Astrocyte (in vitro differentiated cells and primary cell): Measurements from ENCODE around the gene FSIP1. TPM values are rescaled to one million over a fixed set of nuclear protein-coding genes. Genes with fewer than 3 reads are reported as not detected.
A peak's percentile ranks its signal among the peaks of the same experiment; 100 is the strongest.

Source experiments
- DNase-seq: peaks from one replicate; pipeline ENCODE4 v3.0.0-alpha.2; 2010; ENCODE audit warnings: low read depth
- FAIRE-seq: peaks from 2 replicates; lab custom pipeline; 2011; peaks lifted over from hg19 to GRCh38; lab: Jason Lieb, UNC
- H2AFZ ChIP-seq: 2 replicates; pipeline ENCODE4 v1.6.0; 2012; ENCODE audit warnings: low read depth, low read length, inconsistent platforms
- H3K27ac ChIP-seq: 2 replicates; pipeline ENCODE4 v1.5.1; 2011; ENCODE audit warnings: low read depth, low read length, inconsistent platforms
- H3K27me3 ChIP-seq: 2 replicates; pipeline ENCODE4 v1.6.0; 2011; ENCODE audit warnings: low read length, inconsistent platforms; ENCODE audit not compliant: insufficient read depth
- H3K36me3 ChIP-seq: 2 replicates; pipeline ENCODE4 v1.5.1; 2011; ENCODE audit warnings: low read length, inconsistent platforms; ENCODE audit not compliant: insufficient read depth
- H3K4me1 ChIP-seq: 2 replicates; pipeline ENCODE4 v1.5.1; 2011; ENCODE audit warnings: low read length, inconsistent platforms; ENCODE audit not compliant: insufficient read depth
- H3K4me2 ChIP-seq: 2 replicates; pipeline ENCODE4 v1.6.0; 2012; ENCODE audit warnings: low read length, inconsistent platforms
- H3K4me3 ChIP-seq: 2 replicates; pipeline ENCODE4 v1.5.1; 2011; ENCODE audit warnings: low read depth, mild to moderate bottlenecking, low read length, inconsistent platforms; ENCODE audit not compliant: insufficient read depth
- H3K79me2 ChIP-seq: 2 replicates; pipeline ENCODE4 v1.6.0; 2012; ENCODE audit warnings: mild to moderate bottlenecking, low read length, inconsistent platforms; ENCODE audit not compliant: insufficient read depth
- H3K9ac ChIP-seq: 2 replicates; pipeline ENCODE4 v1.6.0; 2012; ENCODE audit warnings: mild to moderate bottlenecking, low read length, inconsistent platforms
- H3K9me3 ChIP-seq: 2 replicates; pipeline ENCODE4 v1.5.1; 2012; ENCODE audit warnings: low read depth, mild to moderate bottlenecking, low read length, inconsistent platforms; ENCODE audit not compliant: insufficient read depth
- H4K20me1 ChIP-seq: 2 replicates; pipeline ENCODE4 v1.6.0; 2012; ENCODE audit warnings: low read length, inconsistent platforms; ENCODE audit not compliant: insufficient read depth
- H3K27ac Mint-ChIP-seq: one replicate; pipeline ENCODE4 v1.8.0; 2021; ENCODE audit warnings: mild to moderate bottlenecking, mixed read lengths; ENCODE audit not compliant: unreplicated experiment
- H3K27me3 Mint-ChIP-seq: one replicate; pipeline ENCODE4 v1.8.0; 2021; ENCODE audit warnings: low read depth, mixed read lengths; ENCODE audit not compliant: unreplicated experiment
- H3K36me3 Mint-ChIP-seq: one replicate; pipeline ENCODE4 v1.8.0; 2021; ENCODE audit warnings: low read depth, mixed read lengths; ENCODE audit not compliant: unreplicated experiment
- H3K4me1 Mint-ChIP-seq: one replicate; pipeline ENCODE4 v1.8.0; 2021; ENCODE audit warnings: low read depth, mixed read lengths; ENCODE audit not compliant: unreplicated experiment
- H3K4me3 Mint-ChIP-seq: one replicate; pipeline ENCODE4 v1.8.0; 2021; ENCODE audit warnings: mild to moderate bottlenecking, moderate library complexity, mixed read lengths; ENCODE audit not compliant: unreplicated experiment
- H3K9me3 Mint-ChIP-seq: one replicate; pipeline ENCODE4 v1.8.0; 2021; ENCODE audit warnings: mild to moderate bottlenecking, mixed read lengths; ENCODE audit not compliant: unreplicated experiment
- CTCF ChIP-seq: IDR thresholded peaks from 2 replicates; pipeline ENCODE4 v1.5.1; 2011; ENCODE audit warnings: low read depth, mild to moderate bottlenecking, inconsistent platforms, low read length, moderate library complexity; ENCODE audit not compliant: insufficient read depth
- EZH2 ChIP-seq: IDR thresholded peaks from 2 replicates; pipeline ENCODE4 v1.6.1; 2012; ENCODE audit warnings: mild to moderate bottlenecking, low read length, inconsistent platforms; ENCODE audit not compliant: insufficient read depth
- total RNA-seq: library from RNA; stranded (reverse); gene quantifications from 2 replicates; pipeline ENCODE4 v1.2.1, GENCODE V29; 2021

FSIP1 gene
- total RNA-seq, 1 donor from 2014 or later = 0.77 TPM

GRCh38 chr15:39699516-39700374 is 82.9 kb downstream of the FSIP1 start:
- Histone ChIP-seq H3K27me3 (no peaks in the 10 kb centered on the region), H3K4me3 (no peak overlapping the region), H2AFZ (no peak overlapping the region), H3K79me2 (no peaks in the 10 kb centered on the region), H3K4me2 (no peak overlapping the region), H3K4me1 (no peaks in the 10 kb centered on the region), H3K9ac (no peak overlapping the region), H3K27ac (no peak overlapping the region), H4K20me1 (no peaks in the 10 kb centered on the region), H3K36me3 (no peaks in the 10 kb centered on the region), H3K9me3 (no peaks in the 10 kb centered on the region)
- no peak overlapping the region for H3K4me3 Mint-ChIP-seq
- no peak for DNase-seq
- H3K27me3 Mint-ChIP-seq = no peaks in the 10 kb centered on the region
- H3K4me1 Mint-ChIP-seq = peaks cover 24% of the 10 kb centered on the region
- H3K27ac Mint-ChIP-seq = peak overlapping the region; percentile 68
- no peaks in the 10 kb centered on the region for H3K36me3 Mint-ChIP-seq
- TF ChIP-seq CTCF (no peak), EZH2 (no peak)
- FAIRE-seq = no peak
- no peaks in the 10 kb centered on the region for H3K9me3 Mint-ChIP-seq

- FAIRE-seq (no peak), DNase-seq (no peak)
- Histone ChIP-seq H3K27me3 (no peaks in the 10 kb centered on the region), H3K9ac (no peak overlapping the region), H3K79me2 (no peaks in the 10 kb centered on the region), H3K36me3 (no peaks in the 10 kb centered on the region), H3K27ac (no peak overlapping the region), H3K4me2 (no peak overlapping the region), H2AFZ (no peak overlapping the region), H3K4me3 (no peak overlapping the region), H3K4me1 (no peaks in the 10 kb centered on the region), H4K20me1 (no peaks in the 10 kb centered on the region), H3K9me3 (no peaks in the 10 kb centered on the region)
- H3K4me1 Mint-ChIP-seq = peaks cover 19% of the 10 kb centered on the region
- H3K27me3 Mint-ChIP-seq = no peaks in the 10 kb centered on the region
- no peaks in the 10 kb centered on the region for H3K9me3 Mint-ChIP-seq
- no peak overlapping the region for H3K4me3 Mint-ChIP-seq
- no peak for TF ChIP-seq EZH2
- TF ChIP-seq CTCF = no peak
- H3K36me3 Mint-ChIP-seq = no peaks in the 10 kb centered on the region
- peak overlapping the region; percentile 34 for H3K27ac Mint-ChIP-seq
These were observed 83.9 kb downstream of the FSIP1 start for GRCh38 chr15:39698444-39699390.
